HEK293 (cell line): ENCODE data around the gene TTLL11.

Source experiments
- CTCF ChIA-PET: fragments of 350-600 bp; formaldehyde crosslinking; extraction: SDS; loops from one replicate; lab custom pipeline; 2021; ENCODE audit warnings: antibody characterized with exemption; lab: Yijun Ruan, JAX
- POLR2A ChIA-PET: fragments of 300-600 bp; formaldehyde crosslinking; extraction: SDS; loops from one replicate; lab custom pipeline; 2020; ENCODE audit warnings: antibody characterized with exemption, inconsistent platforms; lab: Yijun Ruan, JAX
- H3K27ac ChIP-seq: fragments of 200-500 bp; sonication (Bioruptor generic); 2 replicates; pipeline ENCODE4 v1.5.1; 2014; ENCODE audit warnings: low read depth, low read length, control low read depth, inconsistent platforms; ENCODE audit errors: extremely low read depth
- H3K36me3 ChIP-seq, 2 experiments: fragments of 200-500 bp in 1 of 2; sonication (Bioruptor generic) in 1 of 2; 1 replicate in 1 of 2; 2 replicates in 1 of 2; pipeline ENCODE4 v1.5.1; 2014 to 2017; ENCODE audit warnings: inconsistent platforms in 2 of 2, low read length in 2 of 2; ENCODE audit not compliant: control insufficient read depth in 2 of 2, insufficient read depth in 1 of 2
- H3K4me1 ChIP-seq: fragments of 200-500 bp; sonication (Bioruptor generic); 2 replicates; pipeline ENCODE4 v1.5.1; 2014; ENCODE audit warnings: mild to moderate bottlenecking, low read length, inconsistent platforms; ENCODE audit not compliant: control insufficient read depth, insufficient read depth
- H3K4me3 ChIP-seq: 2 replicates; pipeline ENCODE4 v1.5.1; 2011; ENCODE audit warnings: low read depth, mild to moderate bottlenecking, control low read depth, low read length, moderate library complexity
- H3K9me3 ChIP-seq: fragments of 200-500 bp; sonication (Bioruptor generic); 2 replicates; pipeline ENCODE4 v1.5.1; 2014; ENCODE audit warnings: low read depth, low read length, inconsistent platforms; ENCODE audit not compliant: control insufficient read depth, insufficient read depth
- REPIN1 ChIP-seq: fragments of 450-650 bp; formaldehyde crosslinking; IDR thresholded peaks from 2 replicates; pipeline ENCODE4 v1.5.1; 2017; ENCODE audit warnings: missing biosample characterization, missing genetic modification characterization, low read depth
- SALL2 ChIP-seq: fragments of 450-650 bp; formaldehyde crosslinking; IDR thresholded peaks from 2 replicates; pipeline ENCODE4 v1.5.0; 2017; ENCODE audit warnings: missing biosample characterization, mild to moderate bottlenecking, missing genetic modification characterization, borderline replicate concordance
- SETDB1 ChIP-seq: IDR thresholded peaks from one replicate; pipeline ENCODE4 v1.6.1; 2017; ENCODE audit warnings: mild to moderate bottlenecking, low read length, moderate library complexity, mixed read lengths; ENCODE audit not compliant: insufficient read length
- ZBTB26 ChIP-seq: fragments of 450-650 bp; formaldehyde crosslinking; optimal IDR thresholded peaks from 2 replicates; pipeline ENCODE3; 2016; ENCODE audit warnings: missing biosample characterization, mild to moderate bottlenecking, missing genetic modification characterization
- ZFP69B ChIP-seq: fragments of 450-650 bp; formaldehyde crosslinking; IDR thresholded peaks from 2 replicates; pipeline ENCODE4 v1.5.1; 2016; ENCODE audit warnings: missing biosample characterization, missing genetic modification characterization
- ZNF391 ChIP-seq: fragments of 450-650 bp; formaldehyde crosslinking; IDR thresholded peaks from 2 replicates; pipeline ENCODE4 v1.5.1; 2016; ENCODE audit warnings: low read depth, missing biosample characterization, missing genetic modification characterization, borderline replicate concordance
- ZNF426 ChIP-seq: fragments of 450-650 bp; formaldehyde crosslinking; IDR thresholded peaks from 2 replicates; pipeline ENCODE4 v1.5.1; 2017; ENCODE audit warnings: missing biosample characterization, missing genetic modification characterization, mild to moderate bottlenecking, inconsistent platforms, moderate library complexity
- ZNF624 ChIP-seq: fragments of 450-650 bp; formaldehyde crosslinking; IDR thresholded peaks from 2 replicates; pipeline ENCODE4 v1.5.1; 2017; ENCODE audit warnings: missing biosample characterization, missing genetic modification characterization
- ZNF626 ChIP-seq: fragments of 450-650 bp; sonication (Bioruptor Pico); formaldehyde crosslinking; IDR thresholded peaks from 2 replicates; pipeline ENCODE4 v1.5.1; 2018; ENCODE audit warnings: missing biosample characterization, missing genetic modification characterization, inconsistent platforms
- ZNF664 ChIP-seq: fragments of 450-650 bp; formaldehyde crosslinking; IDR thresholded peaks from 2 replicates; pipeline ENCODE4 v1.5.1; 2016; ENCODE audit warnings: missing biosample characterization, missing genetic modification characterization
- ZSCAN4 ChIP-seq: fragments of 450-650 bp; formaldehyde crosslinking; IDR thresholded peaks from 2 replicates; pipeline ENCODE4 v1.5.1; 2017; ENCODE audit warnings: missing biosample characterization, missing genetic modification characterization
- TF ChIP-seq, protein P1 (sequence below): fragments of 450-650 bp; formaldehyde crosslinking; IDR thresholded peaks from 2 replicates; pipeline ENCODE4 v1.5.1; 2017; ENCODE audit warnings: missing biosample characterization, missing genetic modification characterization
- TF ChIP-seq, protein P2 (sequence below): fragments of 450-650 bp; formaldehyde crosslinking; IDR thresholded peaks from 2 replicates; pipeline ENCODE4 v1.5.1; 2016; ENCODE audit warnings: missing biosample characterization, missing genetic modification characterization

Gene TTLL11

DNA sequence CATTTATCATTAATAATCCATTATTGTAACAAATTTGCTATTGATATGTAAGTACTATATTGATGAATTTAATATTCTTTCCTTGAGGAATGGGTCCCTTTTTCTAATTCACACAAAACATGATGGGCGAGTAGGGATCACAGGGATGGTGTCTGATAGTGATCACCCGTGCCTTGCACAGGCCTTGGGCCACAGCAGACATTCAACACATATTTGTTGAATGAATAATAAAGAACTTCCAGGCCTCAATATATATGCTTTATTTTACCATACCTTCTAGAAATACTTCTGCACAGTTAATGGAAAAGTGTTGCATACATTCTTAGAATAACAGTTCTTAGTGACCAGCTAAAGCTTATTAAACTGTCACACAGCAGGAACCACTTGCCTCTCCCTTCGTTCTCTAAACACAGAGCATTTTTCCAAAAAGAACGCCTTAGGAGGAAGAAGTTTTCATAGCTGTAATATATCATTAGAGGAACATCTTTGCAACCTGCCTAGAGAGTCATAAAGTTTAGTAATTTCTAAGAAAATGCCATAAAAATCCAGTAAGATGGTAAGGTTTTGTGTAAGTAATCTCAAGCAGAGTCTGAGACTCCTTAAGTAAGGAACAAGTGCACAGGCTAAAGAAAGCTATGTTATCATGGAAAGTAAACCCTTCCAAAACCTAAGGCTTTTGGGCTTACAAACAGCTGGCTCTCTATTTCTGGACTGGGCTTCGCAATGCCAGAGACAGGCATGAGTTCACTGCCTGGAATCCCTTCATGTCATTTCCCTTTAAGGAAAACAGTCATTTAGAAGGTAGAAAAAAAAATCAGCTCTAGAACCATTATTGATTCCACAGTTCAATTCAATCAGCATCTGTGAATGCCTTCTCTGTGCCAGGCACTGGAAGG lies 17.7 kb downstream of the TTLL11 start:
- Histone ChIP-seq H3K4me3 (no peak overlapping the region), H3K36me3 (no peaks in the 10 kb centered on the region), H3K9me3 (no peaks in the 10 kb centered on the region), H3K4me1 (no peaks in the 10 kb centered on the region), H3K27ac (no peak overlapping the region)
- no peak for TF ChIP-seq ZNF391 (tag by site-specific recombination)
- TF ChIP-seq, protein P1, sequence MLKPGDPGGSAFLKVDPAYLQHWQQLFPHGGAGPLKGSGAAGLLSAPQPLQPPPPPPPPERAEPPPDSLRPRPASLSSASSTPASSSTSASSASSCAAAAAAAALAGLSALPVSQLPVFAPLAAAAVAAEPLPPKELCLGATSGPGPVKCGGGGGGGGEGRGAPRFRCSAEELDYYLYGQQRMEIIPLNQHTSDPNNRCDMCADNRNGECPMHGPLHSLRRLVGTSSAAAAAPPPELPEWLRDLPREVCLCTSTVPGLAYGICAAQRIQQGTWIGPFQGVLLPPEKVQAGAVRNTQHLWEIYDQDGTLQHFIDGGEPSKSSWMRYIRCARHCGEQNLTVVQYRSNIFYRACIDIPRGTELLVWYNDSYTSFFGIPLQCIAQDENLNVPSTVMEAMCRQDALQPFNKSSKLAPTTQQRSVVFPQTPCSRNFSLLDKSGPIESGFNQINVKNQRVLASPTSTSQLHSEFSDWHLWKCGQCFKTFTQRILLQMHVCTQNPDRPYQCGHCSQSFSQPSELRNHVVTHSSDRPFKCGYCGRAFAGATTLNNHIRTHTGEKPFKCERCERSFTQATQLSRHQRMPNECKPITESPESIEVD (tag by site-specific recombination): 0 out of 2 replicates have a peak, but pooled peaks have one; percentile 20
- no peak for TF ChIP-seq ZSCAN4
- CTCF ChIA-PET: interaction anchor here (0.7 kb wide), 1 partner anchor 48 kb away, joined by 4 read pairs; no protein-coding TSS in a partner anchor
- POLR2A ChIA-PET: no interaction called here

GRCh38 chr9:122071715-122072114 lies 21.4 kb downstream of the TTLL11 start:
- Histone ChIP-seq H3K36me3 (no peaks in the 10 kb centered on the region), H3K9me3 (no peaks in the 10 kb centered on the region), H3K4me3 (no peak overlapping the region), H3K4me1 (no peaks in the 10 kb centered on the region), H3K27ac (no peak overlapping the region)
- CTCF ChIA-PET: interaction anchor here (0.6 kb wide), 2 partner anchors 11 to 225 kb away, joined by 3 to 4 read pairs; no protein-coding TSS in a partner anchor
- POLR2A ChIA-PET: no interaction called here
- TF ChIP-seq SETDB1 (no peak), REPIN1 (no peak), ZBTB26 (tag by site-specific recombination) (no peak), ZFP69B (tag by site-specific recombination) (no peak), ZNF626 (tag by site-specific recombination) (no peak), ZNF664 (tag by site-specific recombination) (no peak), ZNF624 (tag by site-specific recombination) (no peak), ZNF426 (tag by site-specific recombination) (no peak), SALL2 (tag by site-specific recombination) (no peak)
- TF ChIP-seq, protein P2, sequence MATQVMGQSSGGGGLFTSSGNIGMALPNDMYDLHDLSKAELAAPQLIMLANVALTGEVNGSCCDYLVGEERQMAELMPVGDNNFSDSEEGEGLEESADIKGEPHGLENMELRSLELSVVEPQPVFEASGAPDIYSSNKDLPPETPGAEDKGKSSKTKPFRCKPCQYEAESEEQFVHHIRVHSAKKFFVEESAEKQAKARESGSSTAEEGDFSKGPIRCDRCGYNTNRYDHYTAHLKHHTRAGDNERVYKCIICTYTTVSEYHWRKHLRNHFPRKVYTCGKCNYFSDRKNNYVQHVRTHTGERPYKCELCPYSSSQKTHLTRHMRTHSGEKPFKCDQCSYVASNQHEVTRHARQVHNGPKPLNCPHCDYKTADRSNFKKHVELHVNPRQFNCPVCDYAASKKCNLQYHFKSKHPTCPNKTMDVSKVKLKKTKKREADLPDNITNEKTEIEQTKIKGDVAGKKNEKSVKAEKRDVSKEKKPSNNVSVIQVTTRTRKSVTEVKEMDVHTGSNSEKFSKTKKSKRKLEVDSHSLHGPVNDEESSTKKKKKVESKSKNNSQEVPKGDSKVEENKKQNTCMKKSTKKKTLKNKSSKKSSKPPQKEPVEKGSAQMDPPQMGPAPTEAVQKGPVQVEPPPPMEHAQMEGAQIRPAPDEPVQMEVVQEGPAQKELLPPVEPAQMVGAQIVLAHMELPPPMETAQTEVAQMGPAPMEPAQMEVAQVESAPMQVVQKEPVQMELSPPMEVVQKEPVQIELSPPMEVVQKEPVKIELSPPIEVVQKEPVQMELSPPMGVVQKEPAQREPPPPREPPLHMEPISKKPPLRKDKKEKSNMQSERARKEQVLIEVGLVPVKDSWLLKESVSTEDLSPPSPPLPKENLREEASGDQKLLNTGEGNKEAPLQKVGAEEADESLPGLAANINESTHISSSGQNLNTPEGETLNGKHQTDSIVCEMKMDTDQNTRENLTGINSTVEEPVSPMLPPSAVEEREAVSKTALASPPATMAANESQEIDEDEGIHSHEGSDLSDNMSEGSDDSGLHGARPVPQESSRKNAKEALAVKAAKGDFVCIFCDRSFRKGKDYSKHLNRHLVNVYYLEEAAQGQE: no peak
